NCI-H1436 (cell line): ENCODE measurements around the gene ABCB11.

Experiments
- DNase-seq: peaks from one replicate; lab custom pipeline; 2025; lab: John Stamatoyannopoulos, UW

ABCB11 gene

DNA sequence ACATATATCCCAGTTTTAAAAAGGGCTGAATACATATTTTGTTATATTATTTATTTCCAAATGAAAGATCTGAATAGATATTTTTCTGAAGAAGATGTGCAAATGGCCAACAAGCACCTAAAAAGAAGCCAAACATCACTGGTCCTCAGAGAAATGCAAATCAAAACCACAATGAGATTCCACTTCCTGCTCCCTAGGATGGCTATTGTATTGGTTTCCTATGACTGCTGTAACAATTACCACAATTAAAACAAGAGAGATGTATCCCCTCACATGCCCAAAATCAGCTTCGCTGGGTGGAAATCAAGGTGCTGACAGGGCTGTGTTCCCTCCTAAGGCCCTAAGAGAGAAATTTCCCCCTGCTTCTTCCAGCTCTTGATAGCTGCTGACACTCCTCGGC, 23.2 kb downstream of the ABCB11 start:
- no peak for DNase-seq

DNA sequence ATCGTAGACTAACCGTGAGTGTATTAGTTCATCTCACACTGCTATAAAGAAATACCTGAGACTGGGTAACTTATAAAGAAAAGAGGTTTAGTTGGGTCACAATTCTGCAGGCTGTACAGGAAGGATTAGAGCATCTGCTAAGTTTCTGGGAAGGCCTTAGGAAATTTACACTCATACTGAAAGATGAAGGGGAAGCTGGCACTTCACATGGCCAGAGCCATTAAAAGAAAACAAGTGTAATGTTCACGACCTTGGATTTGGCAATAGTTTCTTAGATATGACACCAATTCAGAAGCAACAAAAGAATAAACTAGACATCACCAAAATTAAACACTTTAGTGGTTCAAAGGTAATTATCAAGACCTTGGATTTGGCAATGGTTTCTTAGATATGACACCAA, 23.8 kb downstream of the ABCB11 start:
- no peak for DNase-seq

DNA sequence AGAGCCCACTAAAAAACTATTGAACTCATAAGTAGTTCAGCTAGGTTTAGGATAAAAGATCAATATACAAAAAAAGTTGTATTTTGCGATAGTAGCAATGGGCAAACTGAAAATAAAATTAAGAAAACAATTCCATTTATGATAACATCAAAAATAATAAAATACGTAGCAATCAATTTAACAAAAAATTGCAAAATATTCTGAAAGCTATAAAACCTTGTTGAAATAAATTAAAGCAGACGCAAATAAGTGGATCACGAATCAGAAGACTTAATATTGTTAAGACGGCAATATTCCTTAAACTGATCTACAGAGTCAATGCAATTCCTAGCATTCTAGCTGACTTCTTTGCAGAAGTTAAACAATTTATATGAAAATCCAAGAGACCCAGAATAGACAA, 24.5 kb downstream of the ABCB11 start:
- DNase-seq, result no peak

DNA sequence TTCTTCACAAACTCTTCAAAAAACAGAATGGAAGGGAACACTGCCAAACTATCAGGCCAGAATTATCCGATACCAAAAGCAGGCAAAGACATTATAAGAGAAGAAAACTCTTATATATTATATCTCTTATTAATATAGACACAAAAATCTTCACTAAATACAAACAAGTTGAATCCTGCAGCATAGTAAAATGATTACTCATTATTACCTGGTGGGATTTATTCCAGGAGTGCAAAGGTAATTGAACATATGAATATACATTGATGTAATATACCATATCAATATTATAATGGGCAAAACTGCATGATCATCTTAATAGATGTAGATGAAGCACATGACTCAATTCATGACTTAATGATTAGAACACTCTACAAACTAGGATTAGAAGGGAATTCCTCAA, 25.1 kb downstream of the ABCB11 start:
- DNase-seq, result no peak

- DNase-seq, result no peak
These were observed 26.0 kb downstream of the ABCB11 start for GRCh38 chr2:169005080-169005598.

- DNase-seq, result no peak
These were observed 28.9 kb downstream of the ABCB11 start for GRCh38 chr2:169002161-169002738.

GRCh38 chr2:169001116-169001815, 29.9 kb downstream of the ABCB11 start:
- no peak for DNase-seq

GRCh38 chr2:168999668-169000213, 31.4 kb downstream of the ABCB11 start:
- DNase-seq, result no peak

- no peak for DNase-seq
These were observed 32.4 kb downstream of the ABCB11 start for GRCh38 chr2:168998609-168999211.

GRCh38 chr2:168997794-168998193, 33.3 kb downstream of the ABCB11 start:
- DNase-seq, result no peak

- no peak for DNase-seq
These were observed 34.0 kb downstream of the ABCB11 start for GRCh38 chr2:168997118-168997521.

- DNase-seq, result no peak
These were observed 35.4 kb downstream of the ABCB11 start for GRCh38 chr2:168995744-168996143.

DNA sequence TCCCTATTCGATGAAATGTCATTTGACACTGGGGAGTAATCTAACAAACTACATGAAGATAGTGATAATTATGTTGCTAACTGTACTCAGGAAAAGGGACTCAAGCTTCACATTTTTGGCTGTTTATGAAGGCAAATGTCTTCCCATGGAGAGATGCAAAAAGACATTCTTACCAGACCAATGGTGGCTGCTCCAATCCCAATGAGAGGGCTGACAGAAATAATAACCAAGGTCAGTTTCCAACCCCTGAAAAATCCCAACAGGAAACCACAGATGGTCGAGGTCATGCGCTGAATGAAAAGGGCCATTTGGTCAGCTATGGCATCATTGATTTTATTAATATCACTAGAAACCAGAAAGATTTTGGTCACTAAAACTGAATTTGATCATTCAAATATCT, 37.6 kb downstream of the ABCB11 start:
- no peak for DNase-seq

DNA sequence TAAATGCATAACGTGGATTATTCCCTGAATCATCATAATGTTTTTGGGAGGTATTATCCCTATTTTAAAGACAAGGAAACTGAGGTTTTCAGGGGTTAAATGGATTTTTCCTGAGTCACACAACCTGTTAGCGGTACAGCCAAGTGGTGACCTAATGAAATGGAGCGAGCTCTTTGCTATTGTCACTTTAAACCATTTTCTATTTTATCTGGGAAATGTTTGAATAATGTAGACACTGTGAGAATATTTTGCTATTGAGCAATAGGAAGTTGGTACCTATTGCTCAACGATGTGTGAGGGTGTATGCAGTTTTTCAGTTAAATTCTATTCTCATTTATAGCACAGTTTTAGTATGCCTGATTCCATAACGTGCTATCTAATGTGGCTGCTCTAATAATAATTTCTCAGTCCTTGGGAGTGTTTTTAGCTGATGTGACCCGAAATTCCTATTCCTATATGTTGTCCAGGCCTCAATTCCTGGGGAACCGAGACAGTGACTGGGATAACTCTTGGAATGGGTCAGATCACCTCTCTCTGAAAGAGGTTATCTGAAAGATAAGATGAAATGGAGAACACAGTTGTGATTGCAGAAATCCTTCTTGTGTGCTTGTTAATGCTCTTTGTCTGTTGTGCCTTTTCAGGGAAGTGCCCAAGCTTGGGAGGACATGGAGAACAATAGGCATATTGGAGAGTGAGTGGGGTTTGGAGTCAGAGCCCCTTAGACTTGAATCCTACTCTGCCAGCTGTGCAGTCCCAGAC, 38.4 kb downstream of the ABCB11 start:
- DNase-seq, result no peak

GRCh38 chr2:168992026-168992425, 39.1 kb downstream of the ABCB11 start:
- no peak for DNase-seq

- no peak for DNase-seq
These were observed 42.4 kb downstream of the ABCB11 start for GRCh38 chr2:168988755-168989154.

GRCh38 chr2:168986398-168986943, 44.7 kb downstream of the ABCB11 start:
- no peak for DNase-seq

- DNase-seq, result no peak
These were observed 49.5 kb downstream of the ABCB11 start for GRCh38 chr2:168981651-168982050.

DNA sequence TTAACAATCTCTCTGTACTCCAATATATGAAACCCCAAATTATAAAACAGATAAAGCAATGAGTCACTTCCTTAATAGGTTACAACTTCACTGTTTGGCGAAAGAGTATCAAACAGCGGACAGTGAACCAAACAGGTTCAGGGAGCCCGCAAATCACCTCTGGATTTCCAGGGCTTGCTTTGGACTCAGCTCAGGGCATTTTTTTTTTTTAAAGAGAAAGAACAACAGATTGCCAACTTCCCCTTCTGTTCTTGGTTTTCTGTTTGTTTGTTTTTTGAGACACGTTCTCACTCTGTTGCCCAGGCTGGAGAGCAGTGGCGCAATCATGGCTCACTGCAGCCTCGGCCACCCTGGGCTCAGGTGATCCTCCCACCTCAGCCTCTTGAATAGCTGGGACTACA, 52.7 kb downstream of the ABCB11 start:
- no peak for DNase-seq

DNA sequence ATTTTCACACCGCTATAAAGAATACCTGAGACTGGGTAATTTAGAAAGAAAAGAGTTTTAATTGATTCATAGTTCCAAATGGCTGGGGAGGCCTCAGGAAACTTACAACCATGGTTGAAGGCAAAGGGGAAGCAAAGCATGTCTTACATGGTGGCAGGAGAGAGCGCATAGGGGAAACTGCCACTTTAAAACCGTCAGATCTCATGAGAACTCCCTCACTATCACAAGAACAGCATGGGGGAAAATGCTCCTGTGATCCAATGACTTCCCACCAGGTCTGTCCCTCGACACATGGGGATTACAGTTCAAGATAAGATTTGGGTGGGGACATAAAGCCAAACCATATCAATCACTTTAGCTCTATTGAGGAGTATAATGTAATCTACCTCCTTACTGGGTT, 53.5 kb downstream of the ABCB11 start:
- no peak for DNase-seq

- no peak for DNase-seq
These were observed 55.0 kb downstream of the ABCB11 start for GRCh38 chr2:168976034-168976654.

- DNase-seq, result no peak
These were observed 56.7 kb downstream of the ABCB11 start for GRCh38 chr2:168974428-168974827.
